Coronary artery (tissue), 2 donors: ENCODE data around the gene NEB.

Experiments
- DNase-seq: peaks from one replicate; pipeline ENCODE4 v3.0.0-alpha.2; 2017; ENCODE audit warnings: low spot score
- H3K27ac ChIP-seq, 2 donors: fragments of 200-600 bp; sonication (generic); one replicate each; pipeline ENCODE4 v1.5.1; 2016 to 2019
- H3K4me3 ChIP-seq: fragments of 200-600 bp; sonication (generic); 2 replicates; pipeline ENCODE4 v1.5.1; 2016; ENCODE audit warnings: mild to moderate bottlenecking, moderate library complexity
- CTCF ChIP-seq: fragments of 200-600 bp; sonication (generic); IDR thresholded peaks from one replicate; pipeline ENCODE4 v1.5.1; 2019; ENCODE audit warnings: antibody characterized with exemption

Gene NEB

GRCh38 chr2:151730262-151730975 lies 3.9 kb downstream of the NEB start:
- TF ChIP-seq CTCF, result no peak
- DNase-seq, result no peak

GRCh38 chr2:151729837-151730236 lies 4.4 kb downstream of the NEB start:
- TF ChIP-seq CTCF, result no peak
- DNase-seq, result no peak
- Histone ChIP-seq H3K27ac (no peak overlapping the region), H3K4me3 (no peak overlapping the region)

More at GRCh38 chr2:151730262-151730975, 3.9 kb downstream of the NEB start:
- Histone ChIP-seq H3K4me3 (no peak overlapping the region), H3K27ac (no peak overlapping the region)

- Histone ChIP-seq H3K27ac (no peak overlapping the region), H3K4me3 (no peak overlapping the region)
- no peak for DNase-seq
- no peak for TF ChIP-seq CTCF
Measured at GRCh38 chr2:151729415-151729811, 4.9 kb downstream of the NEB start.

GRCh38 chr2:151728804-151729414 lies 5.4 kb downstream of the NEB start:
- no peak overlapping the region for H3K27ac ChIP-seq
- DNase-seq, result no peak
- no peak for TF ChIP-seq CTCF
- H3K4me3 ChIP-seq, result no peak overlapping the region

- no peak overlapping the region for H3K4me3 ChIP-seq
- H3K27ac ChIP-seq, result no peak overlapping the region
- no peak for TF ChIP-seq CTCF
- DNase-seq, result no peak
Measured at GRCh38 chr2:151727593-151728552, 6.4 kb downstream of the NEB start.

GRCh38 chr2:151721161-151721560 lies 13.1 kb downstream of the NEB start:
- no peak for DNase-seq
- Histone ChIP-seq H3K4me3 (no peak overlapping the region), H3K27ac (no peak overlapping the region)
- no peak for TF ChIP-seq CTCF
